Fibroblast of villous mesenchyme (primary cell): Measurements from ENCODE around the gene ETFDH. TPM values are rescaled to one million over a fixed set of nuclear protein-coding genes. Genes with fewer than 3 reads are reported as not detected.

Experiments used
- DNase-seq: peaks from one replicate; pipeline ENCODE4 v3.0.0-alpha.2; 2010; ENCODE audit warnings: low read depth
- H3K4me3 ChIP-seq: 2 replicates; pipeline ENCODE4 v1.5.1; 2011; ENCODE audit warnings: low read depth, mild to moderate bottlenecking, low read length
- CTCF ChIP-seq: IDR thresholded peaks from 2 replicates; pipeline ENCODE4 v1.5.1; 2012; ENCODE audit warnings: low read depth, mild to moderate bottlenecking, low read length; ENCODE audit not compliant: insufficient read depth
- total RNA-seq: library from RNA; depleted of rRNA; stranded (reverse); fragments of >200 nt; gene quantifications from 2 replicates; pipeline ENCODE4 v1.2.3, GENCODE V29; 2012

Gene ETFDH
- total RNA-seq, 1 donor = 25.9 TPM

DNA sequence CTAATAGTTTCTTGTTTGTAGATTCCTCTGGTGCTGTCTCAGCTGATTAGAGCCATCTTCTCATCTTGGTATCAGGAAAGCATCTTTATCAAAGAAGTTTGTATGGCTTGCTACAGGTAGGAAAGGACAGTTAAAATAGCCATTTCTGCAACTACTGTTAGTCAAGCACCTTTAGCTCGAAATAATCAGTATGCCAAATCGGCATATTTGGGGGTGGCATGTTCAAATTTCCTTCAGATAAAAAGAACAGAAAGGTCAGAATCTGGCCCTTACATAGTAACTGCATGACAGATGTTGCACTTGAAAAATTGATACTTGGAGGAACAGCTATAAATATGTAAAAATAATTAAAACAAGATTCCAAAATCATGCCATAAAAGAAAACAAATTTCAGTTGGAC lies 5.2 kb upstream of the ETFDH start:
- DNase-seq = no peak
- no peak overlapping the region for H3K4me3 ChIP-seq
- TF ChIP-seq CTCF = no peak

- no peak overlapping the region for H3K4me3 ChIP-seq
- peak; percentile 51 for DNase-seq
- peak; percentile 69 for TF ChIP-seq CTCF
Observed at GRCh38 chr4:158667651-158668198, 4.4 kb upstream of the ETFDH start.

GRCh38 chr4:158669310-158669709 lies 2.8 kb upstream of the ETFDH start:
- TF ChIP-seq CTCF = no peak
- DNase-seq = no peak
- H3K4me3 ChIP-seq = no peak overlapping the region

GRCh38 chr4:158670975-158671664 lies 976 bp upstream of the ETFDH start:
- TF ChIP-seq CTCF = no peak
- DNase-seq = peak; percentile 82
- H3K4me3 ChIP-seq = peak overlapping the region; percentile 96

GRCh38 chr4:158671665-158671914 lies 506 bp upstream of the ETFDH start, which contains the start of gene C4orf46:
TSS of gene C4orf46 (minus strand) at chr4:158671887. CDS start at chr4:158671801, 86 bp downstream.
- TF ChIP-seq CTCF = no peak
- no peak for DNase-seq
- peak within 1 kb of the TSS; percentile 96 for H3K4me3 ChIP-seq

DNA sequence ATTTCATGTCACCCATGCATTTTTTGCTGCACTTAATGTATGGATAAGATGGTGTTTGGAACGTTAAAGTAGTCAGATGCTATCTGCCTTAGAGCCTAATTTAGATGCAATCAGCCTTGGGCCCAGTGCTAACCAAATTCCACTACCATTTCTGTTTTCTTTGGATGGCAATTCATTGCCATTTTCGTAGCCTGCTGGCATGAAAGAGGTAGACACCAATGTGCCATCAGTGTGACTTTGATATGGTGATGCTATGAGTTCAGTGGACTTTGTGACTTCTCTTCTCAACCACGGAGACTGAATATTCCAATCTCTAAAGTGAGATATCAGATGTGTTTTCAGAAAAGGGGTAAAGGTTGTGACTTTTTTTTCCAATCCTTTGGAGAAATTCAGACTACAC lies 1.5 kb downstream of the ETFDH start:
- no peak for TF ChIP-seq CTCF
- DNase-seq = no peak
- no peak overlapping the region for H3K4me3 ChIP-seq

GRCh38 chr4:158676076-158676475 lies 4.0 kb downstream of the ETFDH start:
- DNase-seq = no peak
- no peak overlapping the region for H3K4me3 ChIP-seq

More at GRCh38 chr4:158676076-158676475, 4.0 kb downstream of the ETFDH start:
- no peak for TF ChIP-seq CTCF
